H1 (cell line): ENCODE results near the gene PPP2R1A. TPM values are rescaled to one million over a fixed set of nuclear protein-coding genes. Genes with fewer than 3 reads are reported as not detected.
A peak's percentile ranks its signal among the peaks of the same experiment; 100 is the strongest.

ENCODE experiments used
- CTCF ChIA-PET: fragments of 300-600 bp; sonication (Branson Sonifier 250); formaldehyde crosslinking; loops from one replicate; lab custom pipeline; 2021; ENCODE audit not compliant: partially characterized antibody; lab: Charles Lee
- POLR2A ChIA-PET: fragments of 300-600 bp; sonication (Branson Sonifier 250); formaldehyde crosslinking; loops from one replicate; lab custom pipeline; 2021; ENCODE audit warnings: inconsistent platforms; ENCODE audit not compliant: partially characterized antibody; lab: Charles Lee
- DNase-seq, 2 experiments: peaks; one replicate each; pipeline versions ENCODE4 v3.0.0 to v3.0.0-alpha.2; 2010 to 2022; ENCODE audit warnings: low spot score in 2 of 2, low read depth in 1 of 2, mixed read lengths in 1 of 2
- FAIRE-seq: peaks from 2 replicates; lab custom pipeline; 2011; peaks lifted over from hg19 to GRCh38; lab: Jason Lieb, UNC
- H2AFZ ChIP-seq: 2 replicates; pipeline ENCODE4 v1.8.1; 2012; ENCODE audit warnings: low read length, inconsistent platforms
- H2AK5ac ChIP-seq: 2 replicates; pipeline ENCODE4 v1.6.1; 2013; ENCODE audit warnings: low read depth, low read length
- H2BK120ac ChIP-seq: replicated peaks from 2 replicates; pipeline ENCODE3; 2013; ENCODE audit warnings: low read depth, low read length, inconsistent platforms
- H2BK12ac ChIP-seq: 2 replicates; pipeline ENCODE4 v1.6.1; 2013; ENCODE audit warnings: low read depth, low read length
- H2BK15ac ChIP-seq: 2 replicates; pipeline ENCODE4 v1.6.1; 2013; ENCODE audit warnings: low read length
- H2BK20ac ChIP-seq: 2 replicates; pipeline ENCODE4 v1.6.1; 2013; ENCODE audit warnings: low read length
- H2BK5ac ChIP-seq: 2 replicates; pipeline ENCODE4 v1.6.1; 2013; ENCODE audit warnings: low read depth, low read length
- H3K14ac ChIP-seq: 2 replicates; pipeline ENCODE4 v1.6.1; 2013; ENCODE audit warnings: inconsistent platforms; ENCODE audit not compliant: insufficient read length
- H3K18ac ChIP-seq: 2 replicates; pipeline ENCODE4 v1.6.1; 2013; ENCODE audit warnings: low read length; ENCODE audit errors: extremely low read depth
- H3K23ac ChIP-seq: 2 replicates; pipeline ENCODE4 v1.6.1; 2013; ENCODE audit warnings: inconsistent platforms; ENCODE audit not compliant: insufficient read length
- H3K23me2 ChIP-seq: 2 replicates; pipeline ENCODE4 v1.6.1; 2013; ENCODE audit warnings: low read depth, low read length
- H3K27ac ChIP-seq: 2 replicates; pipeline ENCODE4 v1.6.1; 2011; ENCODE audit warnings: low read depth, low read length, inconsistent platforms
- H3K27me3 ChIP-seq, 4 experiments: replicated peaks in 1 of 4; 1 replicate in 1 of 4; 2 replicates in 3 of 4; pipeline versions ENCODE4 v1.6.1 to v1.8.1; 2011 to 2013; ENCODE audit warnings: low read length in 3 of 4, mild to moderate bottlenecking in 3 of 4, inconsistent platforms in 2 of 4, mixed read lengths in 2 of 4, moderate library complexity in 1 of 4; ENCODE audit not compliant: control insufficient read depth in 3 of 4, insufficient read depth in 3 of 4; ENCODE audit errors: extremely low read depth in 1 of 4
- H3K36me3 ChIP-seq, 4 experiments: 2 replicates each; pipeline versions ENCODE4 v1.6.1 to v1.8.1; 2011 to 2013; ENCODE audit warnings: mild to moderate bottlenecking in 4 of 4, low read length in 3 of 4, moderate library complexity in 2 of 4, control low read depth in 1 of 4, inconsistent platforms in 1 of 4; ENCODE audit not compliant: insufficient read depth in 4 of 4, control insufficient read depth in 2 of 4
- H3K4ac ChIP-seq: replicated peaks from 2 replicates; pipeline ENCODE3; 2013; ENCODE audit warnings: low read length, low read depth, mixed read lengths, inconsistent platforms; ENCODE audit not compliant: insufficient read length
- H3K4me1 ChIP-seq, 4 experiments: replicated peaks in 1 of 4; 1 replicate in 1 of 4; 2 replicates in 3 of 4; pipeline versions ENCODE4 v1.6.1 to v1.8.1; 2011 to 2013; ENCODE audit warnings: low read length in 3 of 4, inconsistent platforms in 2 of 4, mixed read lengths in 1 of 4; ENCODE audit not compliant: insufficient read depth in 4 of 4, control insufficient read depth in 3 of 4
- H3K4me2 ChIP-seq, 2 experiments: 2 replicates each; pipeline versions ENCODE4 v1.6.1 to v1.8.1; 2011 to 2013; ENCODE audit warnings: low read depth in 2 of 2, low read length in 2 of 2, control low read depth in 1 of 2, inconsistent platforms in 1 of 2, mild to moderate bottlenecking in 1 of 2; ENCODE audit not compliant: insufficient read depth in 1 of 2
- H3K4me3 ChIP-seq, 4 experiments: fragments of 200-600, 300-600 bp in 1 of 4; sonication (generic), shearing (Covaris generic), sonication (Bioruptor Twin) in 1 of 4; 2 replicates each; pipeline versions ENCODE4 v1.5.1 to v1.8.1; 2011 to 2016; ENCODE audit warnings: low read length in 4 of 4, low read depth in 3 of 4, control low read depth in 2 of 4, inconsistent platforms in 2 of 4, mild to moderate bottlenecking in 2 of 4, mixed read lengths in 1 of 4, moderate library complexity in 1 of 4; ENCODE audit not compliant: insufficient read depth in 2 of 4; ENCODE audit errors: extremely low read depth in 1 of 4
- H3K56ac ChIP-seq: replicated peaks from 2 replicates; pipeline ENCODE3; 2013; ENCODE audit warnings: low read depth, mild to moderate bottlenecking, mixed read lengths, low read length, inconsistent platforms; ENCODE audit not compliant: insufficient read length
- H3K79me1 ChIP-seq: 2 replicates; pipeline ENCODE4 v1.6.1; 2013; ENCODE audit warnings: low read depth, low read length, control low read depth
- H3K79me2 ChIP-seq, 2 experiments: 2 replicates each; pipeline versions ENCODE4 v1.6.1 to v1.8.1; 2012 to 2013; ENCODE audit warnings: low read length in 2 of 2, mild to moderate bottlenecking in 2 of 2, inconsistent platforms in 1 of 2; ENCODE audit not compliant: insufficient read depth in 2 of 2, control insufficient read depth in 1 of 2
- H3K9ac ChIP-seq, 4 experiments: replicated peaks in 1 of 4; 1 replicate in 1 of 4; 2 replicates in 3 of 4; pipeline versions ENCODE4 v1.6.1 to v1.8.1; 2011 to 2013; ENCODE audit warnings: low read depth in 3 of 4, low read length in 3 of 4, control low read depth in 2 of 4, mild to moderate bottlenecking in 2 of 4, moderate library complexity in 2 of 4, inconsistent platforms in 1 of 4; ENCODE audit errors: extremely low read depth in 1 of 4
- H3K9me3 ChIP-seq, 2 experiments: 2 replicates each; pipeline versions ENCODE4 v1.6.1 to v1.8.1; 2012 to 2013; ENCODE audit warnings: mild to moderate bottlenecking in 2 of 2, moderate library complexity in 2 of 2, control low read depth in 1 of 2, inconsistent platforms in 1 of 2, low read depth in 1 of 2, low read length in 1 of 2, mixed read lengths in 1 of 2; ENCODE audit not compliant: insufficient read depth in 2 of 2
- H4K20me1 ChIP-seq, 2 experiments: replicated peaks in 1 of 2; 2 replicates each; pipeline versions ENCODE3 to v1.8.1; 2011 to 2013; ENCODE audit warnings: inconsistent platforms in 2 of 2, low read length in 2 of 2, mild to moderate bottlenecking in 1 of 2; ENCODE audit not compliant: insufficient read depth in 2 of 2, control insufficient read depth in 1 of 2
- H4K5ac ChIP-seq: 2 replicates; pipeline ENCODE4 v1.6.1; 2013; ENCODE audit warnings: low read length, low read depth, mixed read lengths, inconsistent platforms; ENCODE audit not compliant: insufficient read length
- H4K8ac ChIP-seq: 2 replicates; pipeline ENCODE4 v1.8.0; 2013; ENCODE audit warnings: mild to moderate bottlenecking, moderate library complexity, low read length, inconsistent platforms; ENCODE audit not compliant: insufficient read depth; ENCODE audit errors: extremely low read depth
- H4K91ac ChIP-seq: replicated peaks from 2 replicates; pipeline ENCODE3; 2013; ENCODE audit warnings: low read length, mixed read lengths, inconsistent platforms; ENCODE audit not compliant: insufficient read length
- BRCA1 ChIP-seq: IDR thresholded peaks from 2 replicates; pipeline ENCODE4 v1.6.1; 2012; ENCODE audit warnings: low read depth, low read length, improper control_type of control experiment
- CEBPB ChIP-seq: IDR thresholded peaks from 2 replicates; pipeline ENCODE4 v1.6.1; 2012; ENCODE audit warnings: low read depth, low read length
- CHD1 ChIP-seq: IDR thresholded peaks from 2 replicates; pipeline ENCODE4 v1.6.1; 2012; ENCODE audit warnings: low read depth, low read length, improper control_type of control experiment
- EZH2 ChIP-seq: fragments of 200-600 bp; sonication (generic); IDR thresholded peaks from 2 replicates; pipeline ENCODE4 v1.7.1; 2012; ENCODE audit warnings: low read depth, mild to moderate bottlenecking, moderate library complexity, low read length, inconsistent platforms; ENCODE audit not compliant: severe bottlenecking
- KDM1A ChIP-seq: fragments of 200-600, 300-600 bp; sonication (generic); IDR thresholded peaks from 2 replicates; pipeline ENCODE4 v1.7.1; 2016; ENCODE audit warnings: mild to moderate bottlenecking, low read length, borderline replicate concordance
- MAFK ChIP-seq: IDR thresholded peaks from 2 replicates; pipeline ENCODE4 v1.6.1; 2012; ENCODE audit warnings: low read depth, mild to moderate bottlenecking, improper control_type of control experiment, low read length
- POLR2AphosphoS5 ChIP-seq: IDR thresholded peaks from 2 replicates; pipeline ENCODE4 v1.6.1; 2011; ENCODE audit warnings: low read depth, low read length
- RAD21 ChIP-seq, 2 experiments: IDR thresholded peaks in 1 of 2; conservative IDR thresholded peaks in 1 of 2; 2 replicates each; pipeline ENCODE4 v1.6.1; 2011; ENCODE audit warnings: low read depth in 2 of 2, low read length in 2 of 2, improper control_type of control experiment in 1 of 2, inconsistent platforms in 1 of 2, mild to moderate bottlenecking in 1 of 2, moderate library complexity in 1 of 2
- SP1 ChIP-seq: IDR thresholded peaks from 2 replicates; pipeline ENCODE4 v1.6.1; 2011; ENCODE audit warnings: low read depth, low read length
- SRF ChIP-seq: IDR thresholded peaks from 2 replicates; pipeline ENCODE4 v1.6.1; 2011; ENCODE audit warnings: mild to moderate bottlenecking, low read depth, low read length, moderate library complexity
- TCF12 ChIP-seq: IDR thresholded peaks from 2 replicates; pipeline ENCODE4 v1.6.1; 2011; ENCODE audit warnings: low read depth, mild to moderate bottlenecking, low read length
- ZNF274 ChIP-seq: IDR thresholded peaks from 2 replicates; pipeline ENCODE4 v1.7.0; 2012; ENCODE audit warnings: low read length, borderline replicate concordance; ENCODE audit errors: extremely low read depth
- WGBS, 2 experiments: shearing (Covaris generic) in 1 of 2; methylation state at CpG; one replicate each; pipeline versions ENCODE4 v1.1.6 to v1.1.7; 2013 to 2015; ENCODE audit warnings: low lambda C conversion rate in 2 of 2, mixed read lengths in 2 of 2, inconsistent platforms in 1 of 2, low coverage in 1 of 2, missing lambda C conversion rate in 1 of 2; ENCODE audit not compliant: insufficient replicate concordance in 2 of 2, insufficient coverage in 1 of 2, insufficient read length in 1 of 2; ENCODE audit errors: extremely low coverage in 1 of 2, missing lambda C conversion rate in 1 of 2; 5-methylcytosine and 5-hydroxymethylcytosine counted together
- polyA plus RNA-seq, 7 experiments: library from polyadenylated mRNA; depleted of rRNA in 3 of 7; stranded (reverse) in 5 of 7; unstranded in 2 of 7; fragments of >200 nt in 5 of 7; fragments of 200-250 nt in 2 of 7; gene quantifications; 1 replicate in 5 of 7; 2 replicates in 1 of 7; 4 replicates in 1 of 7; pipeline versions ENCODE4 v1.2.1 to v1.2.3, GENCODE V29; 2011 to 2013; ENCODE audit warnings: missing spikeins in 2 of 7, mixed read lengths in 2 of 7
- total RNA-seq: library from RNA; stranded (reverse); fragmentation: NEBNext Ultra II Directional; extraction: Animal tissue kit (Norgen Biotek cat#: 25700); gene quantifications from 2 replicates; pipeline ENCODE4 v1.2.1, GENCODE V29; 2021

The PPP2R1A gene
- total and polyA plus RNA-seq, 2 of the 8 experiments (the other 6 are each of a cell fraction or from before 2014, with no cell fraction given), result 380 to 382 TPM

DNA sequence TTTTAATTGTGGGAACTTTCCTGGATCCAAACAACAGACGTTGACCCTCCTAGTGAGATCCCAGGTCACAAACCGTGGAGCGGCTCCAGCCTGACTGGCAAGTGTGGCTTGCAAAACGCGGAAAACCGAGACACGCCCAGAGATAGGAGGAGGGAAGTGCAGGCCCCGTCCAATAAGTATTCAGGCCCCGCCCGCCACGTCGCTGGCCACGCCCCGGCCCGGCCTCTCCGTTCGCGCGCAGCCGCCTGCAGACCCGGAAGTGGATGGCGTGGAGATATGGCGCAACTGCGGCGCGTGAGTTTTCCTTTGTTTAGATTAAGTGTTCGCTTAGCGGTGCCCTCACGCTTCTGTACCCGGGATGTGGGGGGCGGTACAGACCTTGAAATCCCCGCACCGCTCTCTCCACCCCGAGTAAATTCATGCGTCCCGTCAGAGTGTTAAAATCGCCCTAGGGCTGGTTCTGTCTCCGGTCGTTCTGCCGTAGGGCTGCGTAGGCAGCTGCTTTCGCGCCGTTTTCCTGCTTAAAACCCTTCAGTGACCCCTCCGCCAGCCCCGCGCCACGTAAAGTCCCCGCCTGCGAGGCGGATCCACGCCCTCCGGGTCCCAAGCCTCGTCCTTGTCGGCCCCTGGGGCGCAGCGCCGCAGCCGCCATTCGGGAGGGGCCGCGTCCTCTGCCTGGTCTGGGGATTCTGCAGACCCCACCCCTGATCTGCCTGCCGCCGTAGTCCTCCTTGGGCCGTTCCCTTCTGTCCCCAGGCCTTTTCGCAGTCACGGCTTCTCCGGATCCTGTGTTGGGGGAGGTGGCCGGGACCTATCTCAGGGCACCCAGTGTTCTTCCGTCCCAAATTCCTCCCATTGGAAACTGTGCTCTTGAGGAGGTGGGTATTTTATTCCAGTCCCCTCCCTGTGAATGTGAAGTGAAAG, 79.7 kb downstream of the PPP2R1A start, which contains the start of gene ZNF766:
Gene ZNF766 (plus strand): TSS at position 250 of the 924 bp plus-strand sequence. CDS start 27 bp downstream, at position 277.
- Histone ChIP-seq H3K9me3 (no peaks in the 10 kb centered on the region), H3K23ac (no peak within 1 kb of the TSS), H2BK20ac (no peak within 1 kb of the TSS), H2AFZ (no peak within 1 kb of the TSS), H4K8ac (peak within 1 kb of the TSS; percentile 100), H3K4ac (peak within 1 kb of the TSS; percentile 87), H3K9ac (peak within 1 kb of the TSS; percentile 96 to 100 (median 98)), H2BK15ac (no peak within 1 kb of the TSS), H3K4me2 (peak within 1 kb of the TSS; percentile 81 to 99), H2BK5ac (peak within 1 kb of the TSS; percentile 98), H2AK5ac (peak within 1 kb of the TSS; percentile 20; the same call in 1 of the 2 replicates), H3K4me1 (no peaks in the 10 kb centered on the region; a peak in 3 of 7 replicates), H3K27ac (peak within 1 kb of the TSS; percentile 93), H3K79me2 (peaks cover 27 to 50% of the 10 kb centered on the region in 2 experiments), H3K27me3 (no peaks in the 10 kb centered on the region), H3K36me3 (peaks cover 0 to 22% (median 5%) of the 10 kb centered on the region in 4 experiments; a peak in 5 of 8 replicates), H3K56ac (peak within 1 kb of the TSS; percentile 89), H4K20me1 (peaks cover 0 to 11% of the 10 kb centered on the region in 2 experiments), H3K79me1 (peaks cover 16% of the 10 kb centered on the region), H3K14ac (no peak within 1 kb of the TSS), H2BK120ac (peak within 1 kb of the TSS; percentile 69), H3K18ac (peak within 1 kb of the TSS; percentile 87), H3K23me2 (peaks cover 5% of the 10 kb centered on the region), H4K91ac (peak within 1 kb of the TSS; percentile 97), H4K5ac (peak within 1 kb of the TSS; percentile 70), H2BK12ac (no peak within 1 kb of the TSS; the same call in 1 of the 2 replicates), H3K4me3 (peak within 1 kb of the TSS; percentile 89 to 100 (median 98))
- peak; percentile 79 to 97 for DNase-seq
- 0% methylated on average over 55 of the region's 70 CpGs; no CpG with 5 or more reads in 1 of the 2 experiments for WGBS, 2 experiments
- FAIRE-seq, result peak; percentile 36
- ChIA-PET POLR2A (interaction anchor here (0.7 kb wide), 1 partner anchor 100 kb away, joined by 3 read pairs; the partner anchor contains the start of gene ZNF880), CTCF (no interaction called here)
- TF ChIP-seq EZH2, result no peak
- TF ChIP-seq POLR2AphosphoS5, result peak; percentile 82
- no peak for TF ChIP-seq CHD1
- no peak for TF ChIP-seq TCF12
- TF ChIP-seq ZNF274, result no peak
- no peak for TF ChIP-seq SRF
- no peak for TF ChIP-seq KDM1A
- TF ChIP-seq MAFK, result no peak
- peak; percentile 91; the same call in 1 of the 2 replicates for TF ChIP-seq SP1
- no peak for TF ChIP-seq BRCA1
- peak; percentile 98 for TF ChIP-seq CEBPB
- no peak for TF ChIP-seq RAD21 (IDR thresholded peaks at IDR 0.05 in 1 of 2, conservative IDR thresholded peaks at IDR 0.05 in 1 of 2; ENCODE audit: low read depth in 2 of 2, low read length in 2 of 2)
